Measurements from ENCODE around the gene SCGB3A2.

Gene SCGB3A2, protein sequence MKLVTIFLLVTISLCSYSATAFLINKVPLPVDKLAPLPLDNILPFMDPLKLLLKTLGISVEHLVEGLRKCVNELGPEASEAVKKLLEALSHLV

DNA sequence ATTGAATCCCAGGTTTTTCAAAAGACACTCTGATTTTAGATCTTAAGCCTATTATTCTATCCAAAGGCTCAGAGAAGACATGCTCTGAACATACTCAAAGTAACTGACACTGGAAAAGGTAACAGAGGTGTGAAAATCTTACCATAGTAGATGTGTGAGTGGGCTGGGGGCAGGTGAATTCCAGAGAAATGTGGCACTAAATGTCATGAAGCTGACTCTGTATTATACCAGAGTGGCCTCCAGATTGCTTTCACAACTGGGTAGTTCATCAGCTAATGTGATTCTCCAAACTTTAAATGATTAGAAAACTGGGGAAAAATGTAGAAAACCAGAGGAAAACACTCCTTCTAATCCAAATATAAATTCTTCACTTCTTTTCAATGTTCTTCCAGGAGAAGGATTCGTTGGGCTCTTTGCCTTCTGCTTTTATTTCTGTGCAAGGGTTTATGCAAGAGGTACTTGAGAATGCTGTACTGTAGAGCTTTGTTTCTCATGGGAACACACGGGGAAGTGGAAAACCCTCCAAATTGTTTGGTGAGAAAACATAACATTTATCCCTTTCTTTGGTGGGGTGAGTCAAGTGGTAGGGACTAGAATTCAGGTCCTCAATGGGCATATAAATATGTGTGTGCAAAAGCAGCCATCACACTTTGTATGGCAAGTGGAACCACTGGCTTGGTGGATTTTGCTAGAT is at the start of gene SCGB3A2:
Gene SCGB3A2, plus strand, starts transcription at position 646 of the 694 bp plus-strand sequence. CDS start 93 bp downstream, outside the sequence.
- TF ChIP-seq, protein P1, sequence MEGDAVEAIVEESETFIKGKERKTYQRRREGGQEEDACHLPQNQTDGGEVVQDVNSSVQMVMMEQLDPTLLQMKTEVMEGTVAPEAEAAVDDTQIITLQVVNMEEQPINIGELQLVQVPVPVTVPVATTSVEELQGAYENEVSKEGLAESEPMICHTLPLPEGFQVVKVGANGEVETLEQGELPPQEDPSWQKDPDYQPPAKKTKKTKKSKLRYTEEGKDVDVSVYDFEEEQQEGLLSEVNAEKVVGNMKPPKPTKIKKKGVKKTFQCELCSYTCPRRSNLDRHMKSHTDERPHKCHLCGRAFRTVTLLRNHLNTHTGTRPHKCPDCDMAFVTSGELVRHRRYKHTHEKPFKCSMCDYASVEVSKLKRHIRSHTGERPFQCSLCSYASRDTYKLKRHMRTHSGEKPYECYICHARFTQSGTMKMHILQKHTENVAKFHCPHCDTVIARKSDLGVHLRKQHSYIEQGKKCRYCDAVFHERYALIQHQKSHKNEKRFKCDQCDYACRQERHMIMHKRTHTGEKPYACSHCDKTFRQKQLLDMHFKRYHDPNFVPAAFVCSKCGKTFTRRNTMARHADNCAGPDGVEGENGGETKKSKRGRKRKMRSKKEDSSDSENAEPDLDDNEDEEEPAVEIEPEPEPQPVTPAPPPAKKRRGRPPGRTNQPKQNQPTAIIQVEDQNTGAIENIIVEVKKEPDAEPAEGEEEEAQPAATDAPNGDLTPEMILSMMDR (IDR thresholded peaks at IDR 0.05; ENCODE audit: insufficient read depth, low read depth, low read length, missing control alignments) = no peak
- no peak within 1 kb of the TSS for H3K4me3 ChIP-seq (ENCODE audit: low read depth, low read length)
- no peak for DNase-seq (ENCODE audit: low read depth)

DNA sequence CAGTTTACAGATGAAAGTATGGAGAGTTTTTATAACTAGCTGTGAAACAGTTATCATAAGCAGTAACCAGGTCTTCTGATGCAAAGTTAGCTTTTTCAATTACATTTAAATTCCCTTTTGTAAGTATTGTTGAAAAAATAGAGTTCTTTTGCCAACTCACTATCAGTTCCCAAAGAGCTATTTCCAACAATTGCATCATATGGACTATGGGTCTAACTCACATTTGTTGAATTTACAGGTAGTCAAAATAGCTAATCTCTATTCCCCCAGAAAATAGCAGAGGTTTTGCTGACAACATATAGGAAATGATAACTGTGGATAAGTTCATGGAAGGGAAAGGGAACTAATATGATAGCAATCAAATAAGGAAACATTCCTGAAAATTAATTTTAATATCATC is 48.5 kb upstream of the SCGB3A2 start:
- no peak overlapping the region for H3K4me3 ChIP-seq (ENCODE audit: low read depth, low read length)
- no peak for DNase-seq (ENCODE audit: low read depth)
- TF ChIP-seq, protein P1 (IDR thresholded peaks at IDR 0.05; ENCODE audit: insufficient read depth, low read depth, low read length, missing control alignments) = no peak

DNA sequence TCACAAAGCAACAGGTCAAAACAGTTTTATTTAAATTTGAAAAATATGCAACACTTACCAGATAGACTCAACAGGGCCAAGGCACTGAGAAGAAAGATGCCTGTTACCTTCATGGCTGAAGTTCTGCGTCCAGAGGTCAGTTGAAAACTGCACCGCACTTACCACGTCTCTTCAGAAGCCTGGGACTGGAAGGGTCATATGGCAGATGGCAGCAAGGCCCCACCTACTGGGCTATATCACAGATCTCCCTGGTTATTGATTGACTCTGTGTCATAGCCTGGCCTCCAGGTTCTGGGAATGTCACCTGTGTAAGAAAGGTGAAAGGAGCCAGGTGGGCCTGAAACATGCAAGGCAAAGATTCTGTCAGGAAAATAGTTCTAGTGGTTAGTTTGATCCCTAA is 47.0 kb upstream of the SCGB3A2 start, which contains the start of gene SPINK1:
Gene SPINK1, minus strand, starts transcription at position 207 of the 400 bp plus-strand sequence. Its CDS starts 94 bp downstream, at position 113.
- no peak within 1 kb of the TSS for H3K4me3 ChIP-seq (ENCODE audit: low read depth, low read length)
- DNase-seq (ENCODE audit: low read depth) = no peak

DNA sequence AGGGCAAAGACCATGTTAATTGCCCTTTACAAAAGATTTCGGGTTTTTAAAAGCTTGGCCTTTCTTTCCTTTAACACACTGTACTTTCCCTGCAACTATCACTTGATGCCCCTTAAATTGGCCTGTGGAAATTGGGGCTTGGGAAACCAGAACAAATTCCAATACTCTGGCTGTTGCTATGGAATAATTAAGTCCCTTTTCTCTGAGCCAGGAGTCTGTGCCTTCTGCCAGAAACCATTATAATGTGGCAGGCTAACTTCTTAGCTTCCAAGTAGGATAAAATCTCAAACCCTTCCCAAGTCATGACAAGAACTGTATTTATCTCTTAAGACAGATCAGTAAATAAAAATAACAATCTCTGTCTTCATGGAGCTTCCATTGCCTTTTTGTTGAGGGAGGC is 46.0 kb upstream of the SCGB3A2 start:
- TF ChIP-seq, protein P1 (IDR thresholded peaks at IDR 0.05; ENCODE audit: insufficient read depth, low read depth, low read length, missing control alignments) = no peak
- H3K4me3 ChIP-seq (ENCODE audit: low read depth, low read length) = no peak overlapping the region
- no peak for DNase-seq (ENCODE audit: low read depth)

More for the DNA sequence above, 47.0 kb upstream of the SCGB3A2 start, which contains the start of gene SPINK1:
- TF ChIP-seq, protein P1 (IDR thresholded peaks at IDR 0.05; ENCODE audit: insufficient read depth, low read depth, low read length, missing control alignments) = no peak

DNA sequence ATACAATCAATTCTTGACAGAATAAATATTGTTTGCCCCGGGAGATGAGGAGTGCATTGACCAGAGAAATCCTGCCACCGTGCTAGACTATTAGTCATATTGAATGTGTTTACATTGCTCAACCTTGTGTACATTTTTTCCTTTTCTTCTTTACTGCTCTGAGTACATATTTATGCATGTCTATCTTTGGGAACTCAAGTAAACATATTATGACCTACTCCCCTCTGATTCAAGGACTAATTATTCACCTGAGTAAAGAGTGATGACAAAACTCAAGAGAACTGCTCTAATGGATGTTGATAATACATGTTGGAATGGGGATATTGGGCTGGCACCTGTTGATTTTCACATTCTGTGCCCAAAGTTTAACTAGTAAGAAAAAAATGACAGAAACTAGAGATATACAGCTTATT is 43.1 kb upstream of the SCGB3A2 start:
- DNase-seq (ENCODE audit: low read depth) = no peak
- no peak overlapping the region for H3K4me3 ChIP-seq (ENCODE audit: low read depth, low read length)
- TF ChIP-seq, protein P1 (IDR thresholded peaks at IDR 0.05; ENCODE audit: insufficient read depth, low read depth, low read length, missing control alignments) = no peak

DNA sequence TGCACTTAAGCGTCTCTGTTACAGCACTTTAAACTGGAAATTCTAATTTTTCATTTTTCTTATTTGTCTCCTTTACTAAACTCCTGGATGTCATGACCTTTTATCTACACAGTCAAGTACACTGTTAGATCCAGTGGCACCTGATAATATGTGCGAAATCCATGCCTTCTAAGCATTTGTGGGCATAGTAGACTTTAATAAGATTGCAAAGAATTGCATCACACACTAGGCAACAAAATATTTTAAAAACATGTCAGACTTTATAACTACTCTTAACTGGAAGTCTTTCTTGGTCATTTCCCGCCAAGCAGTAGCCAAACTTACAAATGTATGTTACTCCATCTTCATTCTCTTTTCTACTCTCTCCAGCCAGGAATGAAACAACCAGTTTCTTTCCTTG is 42.1 kb upstream of the SCGB3A2 start:
- DNase-seq (ENCODE audit: low read depth) = no peak
- TF ChIP-seq, protein P1 (IDR thresholded peaks at IDR 0.05; ENCODE audit: insufficient read depth, low read depth, low read length, missing control alignments) = no peak
- H3K4me3 ChIP-seq (ENCODE audit: low read depth, low read length) = no peak overlapping the region

All from GM12865 (cell line).